K562 (cell line): Measurements from ENCODE around the gene SUPT5H. TPM values are rescaled to one million over a fixed set of nuclear protein-coding genes. Genes with fewer than 3 reads are reported as not detected.

Experiments used
- ARID1B ChIP-seq: fragments of 450-650 bp; IDR thresholded peaks from 2 replicates; pipeline ENCODE4 v1.6.1; 2016; ENCODE audit warnings: antibody characterized with exemption, mild to moderate bottlenecking, inconsistent platforms
- C11orf30 ChIP-seq: fragments of 450-650 bp; IDR thresholded peaks from 2 replicates; pipeline ENCODE4 v1.6.1; 2016; ENCODE audit warnings: low read depth, mild to moderate bottlenecking
- CAMTA2 ChIP-seq: fragments of 250-450 bp; sonication (Bioruptor Pico); conservative IDR thresholded peaks from 2 replicates; pipeline ENCODE4 v1.5.1; 2022
- CHD2 ChIP-seq: IDR thresholded peaks from 2 replicates; pipeline ENCODE4 v1.6.1; 2011; ENCODE audit warnings: low read depth, low read length
- E2F1 ChIP-seq: sonication (generic); formaldehyde crosslinking; IDR thresholded peaks from 2 replicates; pipeline ENCODE4 v1.8.1; 2023; ENCODE audit warnings: mild to moderate bottlenecking, missing genetic modification reagents, moderate library complexity
- ESRRA ChIP-seq: fragments of 450-650 bp; IDR thresholded peaks from 2 replicates; pipeline ENCODE4 v1.6.1; 2014; ENCODE audit warnings: low read depth, mild to moderate bottlenecking, moderate library complexity, borderline replicate concordance
- MITF ChIP-seq: IDR thresholded peaks from 2 replicates; pipeline ENCODE4 v1.6.1; 2014; ENCODE audit warnings: antibody characterized with exemption
- NFE2 ChIP-seq: IDR thresholded peaks from 2 replicates; pipeline ENCODE4 v1.6.1; 2014; ENCODE audit warnings: antibody characterized with exemption, low read depth
- NFIX ChIP-seq: fragments of 250-450 bp; sonication (Bioruptor Pico); IDR thresholded peaks from 2 replicates; pipeline ENCODE4 v1.4.0; 2020; ENCODE audit warnings: low read depth, mild to moderate bottlenecking, moderate library complexity
- NR0B1 ChIP-seq: fragments of 450-650 bp; IDR thresholded peaks from one replicate; pipeline ENCODE4 v1.6.1; 2018; ENCODE audit warnings: mild to moderate bottlenecking, moderate library complexity; ENCODE audit not compliant: partially characterized antibody
- PRMT5 ChIP-seq: sonication (generic); formaldehyde crosslinking; IDR thresholded peaks from 2 replicates; pipeline ENCODE4 v1.5.0; 2020; ENCODE audit warnings: missing genetic modification reagents
- SMAD1 ChIP-seq: fragments of 150-350 bp; IDR thresholded peaks from 2 replicates; pipeline ENCODE4 v1.6.1; 2014; ENCODE audit warnings: low read length, low read depth; ENCODE audit not compliant: partially characterized antibody
- SREBF2 ChIP-seq: sonication (generic); formaldehyde crosslinking; IDR thresholded peaks from 2 replicates; pipeline ENCODE4 v1.4.0; 2020; ENCODE audit warnings: mild to moderate bottlenecking, missing genetic modification reagents
- STAT5A ChIP-seq: IDR thresholded peaks from 2 replicates; pipeline ENCODE4 v1.6.1; 2012; ENCODE audit warnings: low read length, inconsistent platforms, borderline replicate concordance
- TCF3 ChIP-seq: sonication (generic); formaldehyde crosslinking; IDR thresholded peaks from 2 replicates; pipeline ENCODE4 v1.4.0; 2020; ENCODE audit warnings: mild to moderate bottlenecking, missing genetic modification reagents
- ZHX1 ChIP-seq: fragments of 150-350 bp; conservative IDR thresholded peaks from 2 replicates; pipeline ENCODE4 v1.6.1; 2014; ENCODE audit warnings: low read length
- ZNF311 ChIP-seq: fragments of 250-450 bp; sonication (Bioruptor Pico); IDR thresholded peaks from 2 replicates; pipeline ENCODE4 v1.4.0; 2020; ENCODE audit warnings: mild to moderate bottlenecking, moderate library complexity
- ZNF398 ChIP-seq: fragments of 250-450 bp; sonication (Bioruptor Pico); IDR thresholded peaks from 2 replicates; pipeline ENCODE4 v1.8.0; 2021; ENCODE audit warnings: moderate library complexity, mild to moderate bottlenecking, inconsistent platforms
- ZNF76 ChIP-seq: fragments of 250-450 bp; sonication (Bioruptor Pico); IDR thresholded peaks from 2 replicates; pipeline ENCODE4 v1.4.0; 2020; ENCODE audit warnings: mild to moderate bottlenecking, moderate library complexity, borderline replicate concordance
- polyA plus RNA-seq, 8 experiments: library from polyadenylated mRNA; depleted of rRNA in 4 of 8; stranded (reverse) in 5 of 8; unstranded in 3 of 8; fragments of >200 nt; fragmentation: Nextera tagmentation in 2 of 8; fragmentation: Illumina TruSeq in 1 of 8; extraction: Ambion mirVana in 2 of 8; extraction: Trizol in 1 of 8; gene quantifications; 2 replicates each; pipeline versions ENCODE4 v1.2.1 to v1.2.3, GENCODE V29; 2011 to 2014; ENCODE audit warnings: inconsistent platforms in 1 of 8, missing spikeins in 1 of 8
- total RNA-seq, 7 experiments: library from RNA; depleted of rRNA in 6 of 7; stranded (reverse); fragments of >200 nt in 6 of 7; fragmentation: Illumina TruSeq in 2 of 7; extraction: Trizol in 2 of 7; gene quantifications; 2 replicates each; pipeline versions ENCODE4 v1.2.1 to v1.2.3, GENCODE V29; 2011 to 2021; ENCODE audit warnings: low replicate concordance in 1 of 7

SUPT5H gene
- total and polyA plus RNA-seq, 9 of the 15 experiments (the other 6 are each of a cell fraction or from before 2014, with no cell fraction given), result 13.3 to 85.9 (median 35.9) TPM

- no peak for TF ChIP-seq ZNF398 (CRISPR knock-in tag)
- no peak for TF ChIP-seq NFIX (CRISPR knock-in tag)
- TF ChIP-seq ZNF76 (CRISPR knock-in tag), result no peak
- peak; percentile 28; the same call in 1 of the 2 replicates for TF ChIP-seq E2F1 (CRISPR knock-in tag)
- peak; percentile 98 for TF ChIP-seq C11orf30
- TF ChIP-seq PRMT5 (CRISPR knock-in tag), result no peak
- TF ChIP-seq STAT5A, result no peak
- no peak for TF ChIP-seq CAMTA2 (CRISPR knock-in tag)
- TF ChIP-seq SREBF2 (CRISPR knock-in tag), result no peak
- TF ChIP-seq SMAD1, result no peak
- TF ChIP-seq NR0B1, result no peak
- TF ChIP-seq ZNF311 (CRISPR knock-in tag), result no peak
- TF ChIP-seq CHD2, result peak; percentile 80
- peak; percentile 50; the same call in 1 of the 2 replicates for TF ChIP-seq ARID1B
- TF ChIP-seq NFE2, result no peak; the same call in 1 of the 2 replicates
- peak; percentile 39; the same call in 1 of the 2 replicates for TF ChIP-seq MITF
- peak; percentile 100 for TF ChIP-seq ESRRA
- TF ChIP-seq TCF3 (CRISPR knock-in tag), result peak; percentile 48
- peak; percentile 67; the same call in 1 of the 2 replicates for TF ChIP-seq ZHX1
Observed at GRCh38 chr19:39480337-39481228, 35.2 kb downstream of the SUPT5H start, which contains the start of gene TIMM50 (continued).
